Measurements from ENCODE around the gene RNF214.

The RNF214 gene

DNA sequence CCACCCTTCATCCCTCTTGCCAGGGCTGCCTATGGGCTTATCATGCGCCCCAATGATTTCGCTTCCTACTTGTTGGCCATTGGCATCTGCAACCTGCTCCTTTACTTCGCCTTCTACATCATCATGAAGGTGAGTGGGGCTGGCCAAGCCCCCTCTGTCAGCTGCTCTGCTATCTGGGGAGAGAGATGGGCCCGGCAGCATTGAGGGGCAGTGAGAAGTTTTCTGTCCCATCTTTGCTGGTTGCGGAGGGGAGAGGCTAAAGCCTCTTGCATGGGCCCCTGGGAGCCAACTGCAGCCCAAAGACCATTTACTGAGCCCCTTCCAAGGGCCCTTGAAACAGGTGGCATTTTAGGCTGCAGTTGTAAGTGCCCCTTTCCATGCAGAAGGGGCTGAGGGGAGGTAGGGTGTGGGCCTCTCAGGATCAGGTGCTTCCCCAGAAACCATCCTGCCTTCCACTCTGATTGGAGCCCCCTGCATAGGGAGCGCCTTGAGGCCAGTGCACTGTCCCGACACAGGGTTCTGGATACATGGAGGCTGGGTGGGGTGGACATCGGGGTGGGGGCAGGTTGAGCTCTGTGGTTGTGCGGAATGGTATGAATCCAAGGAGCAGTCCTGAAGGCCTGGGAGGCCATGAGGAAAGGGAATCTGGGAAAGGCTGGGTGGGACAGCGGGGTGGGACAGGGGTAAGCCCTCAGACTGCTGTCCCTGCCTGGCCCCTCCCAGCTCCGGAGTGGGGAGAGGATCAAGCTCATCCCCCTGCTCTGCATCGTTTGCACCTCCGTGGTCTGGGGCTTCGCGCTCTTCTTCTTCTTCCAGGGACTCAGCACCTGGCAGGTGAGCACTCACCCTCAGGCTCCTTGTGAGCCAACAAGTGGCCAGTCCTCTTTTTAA, 39.1 kb upstream of the RNF214 start:
- Mint-ChIP-seq H3K4me1 (ENCODE audit: low read depth) (peaks cover 2% of the 10 kb centered on the region), H3K36me3 (ENCODE audit: low read depth) (peaks cover 7% of the 10 kb centered on the region)

DNA sequence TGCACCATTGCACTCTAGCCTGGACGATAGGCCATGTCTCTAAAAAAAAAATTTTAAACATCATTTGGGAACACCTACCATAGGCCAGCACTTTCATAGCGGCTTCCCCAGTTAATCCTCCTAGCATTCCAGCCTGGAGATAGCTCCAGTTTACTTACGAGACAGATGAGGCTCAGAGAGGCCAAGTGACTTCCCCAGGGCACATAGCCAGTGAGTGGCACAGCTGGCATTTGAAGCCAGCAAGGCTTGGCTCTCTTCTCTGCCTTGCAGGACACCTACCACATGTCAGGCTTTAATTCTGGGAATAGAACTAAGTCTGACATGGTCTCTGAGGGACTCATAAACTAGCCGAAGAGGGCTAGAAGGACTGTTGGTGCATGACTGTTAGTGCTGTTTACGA, 38.2 kb upstream of the RNF214 start:
- Mint-ChIP-seq H3K4me3 (no peak overlapping the region), H3K4me1 (ENCODE audit: low read depth) (peaks cover 2% of the 10 kb centered on the region), H3K36me3 (ENCODE audit: low read depth) (peaks cover 7% of the 10 kb centered on the region), H3K27me3 (ENCODE audit: low read depth) (no peaks in the 10 kb centered on the region), H3K27ac (no peak overlapping the region), H3K9me3 (no peaks in the 10 kb centered on the region)

More for the DNA sequence above, 39.1 kb upstream of the RNF214 start:
- no peak overlapping the region for H3K4me3 Mint-ChIP-seq
- H3K27me3 Mint-ChIP-seq (ENCODE audit: low read depth), result no peaks in the 10 kb centered on the region
- H3K9me3 Mint-ChIP-seq, result no peaks in the 10 kb centered on the region
- H3K27ac Mint-ChIP-seq, result peak overlapping the region; percentile 13

DNA sequence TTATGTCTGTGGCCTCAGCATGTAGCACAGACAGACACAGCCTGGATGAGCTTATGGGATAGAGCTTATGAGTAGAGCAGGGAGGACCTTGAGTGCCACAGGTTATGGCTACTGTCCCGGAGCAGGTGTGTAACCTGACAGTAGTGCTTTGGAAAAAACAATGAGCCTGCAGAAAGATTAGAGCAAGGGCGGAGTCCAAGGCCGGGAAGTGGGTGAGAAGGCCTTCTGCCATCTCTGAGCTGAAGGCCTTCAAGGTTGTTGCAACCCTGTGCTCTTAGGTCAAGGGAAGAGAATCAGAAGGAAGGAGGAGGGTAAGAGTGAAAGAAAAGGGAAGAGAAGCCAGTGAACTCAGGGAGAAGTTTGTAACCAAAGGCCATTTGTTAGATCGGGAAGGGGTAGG, 37.2 kb upstream of the RNF214 start:
- Mint-ChIP-seq H3K36me3 (ENCODE audit: low read depth) (peaks cover 7% of the 10 kb centered on the region), H3K4me3 (no peak overlapping the region), H3K27me3 (ENCODE audit: low read depth) (no peaks in the 10 kb centered on the region), H3K9me3 (no peaks in the 10 kb centered on the region), H3K27ac (peak overlapping the region; percentile 8), H3K4me1 (ENCODE audit: low read depth) (peaks cover 2% of the 10 kb centered on the region)

DNA sequence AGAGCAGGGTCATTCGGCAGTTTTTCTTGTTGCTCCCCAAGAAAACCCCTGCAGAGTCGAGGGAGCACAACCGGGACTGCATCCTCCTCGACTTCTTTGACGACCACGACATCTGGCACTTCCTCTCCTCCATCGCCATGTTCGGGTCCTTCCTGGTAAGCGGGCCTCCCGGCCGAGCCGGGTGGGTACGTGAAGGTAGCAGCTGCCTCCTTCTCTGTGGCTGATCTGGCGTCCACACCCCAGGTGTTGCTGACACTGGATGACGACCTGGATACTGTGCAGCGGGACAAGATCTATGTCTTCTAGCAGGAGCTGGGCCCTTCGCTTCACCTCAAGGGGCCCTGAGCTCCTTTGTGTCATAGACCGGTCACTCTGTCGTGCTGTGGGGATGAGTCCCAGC, 36.7 kb upstream of the RNF214 start:
- no peak overlapping the region for H3K4me3 Mint-ChIP-seq
- peaks cover 3% of the 10 kb centered on the region for H3K36me3 Mint-ChIP-seq (ENCODE audit: low read depth)
- no peak overlapping the region for H3K27ac Mint-ChIP-seq
- no peaks in the 10 kb centered on the region for H3K27me3 Mint-ChIP-seq (ENCODE audit: low read depth)
- peaks cover 2% of the 10 kb centered on the region for H3K4me1 Mint-ChIP-seq (ENCODE audit: low read depth)
- H3K9me3 Mint-ChIP-seq, result no peaks in the 10 kb centered on the region

DNA sequence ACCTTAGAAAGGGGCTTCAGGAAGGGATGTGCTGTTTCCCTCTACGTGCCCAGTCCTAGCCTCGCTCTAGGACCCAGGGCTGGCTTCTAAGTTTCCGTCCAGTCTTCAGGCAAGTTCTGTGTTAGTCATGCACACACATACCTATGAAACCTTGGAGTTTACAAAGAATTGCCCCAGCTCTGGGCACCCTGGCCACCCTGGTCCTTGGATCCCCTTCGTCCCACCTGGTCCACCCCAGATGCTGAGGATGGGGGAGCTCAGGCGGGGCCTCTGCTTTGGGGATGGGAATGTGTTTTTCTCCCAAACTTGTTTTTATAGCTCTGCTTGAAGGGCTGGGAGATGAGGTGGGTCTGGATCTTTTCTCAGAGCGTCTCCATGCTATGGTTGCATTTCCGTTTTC, 35.5 kb upstream of the RNF214 start:
- Mint-ChIP-seq H3K4me1 (ENCODE audit: low read depth) (peaks cover 2% of the 10 kb centered on the region), H3K9me3 (no peaks in the 10 kb centered on the region), H3K4me3 (no peak overlapping the region), H3K27ac (no peak overlapping the region), H3K36me3 (ENCODE audit: low read depth) (peaks cover 2% of the 10 kb centered on the region), H3K27me3 (ENCODE audit: low read depth) (no peaks in the 10 kb centered on the region)

DNA sequence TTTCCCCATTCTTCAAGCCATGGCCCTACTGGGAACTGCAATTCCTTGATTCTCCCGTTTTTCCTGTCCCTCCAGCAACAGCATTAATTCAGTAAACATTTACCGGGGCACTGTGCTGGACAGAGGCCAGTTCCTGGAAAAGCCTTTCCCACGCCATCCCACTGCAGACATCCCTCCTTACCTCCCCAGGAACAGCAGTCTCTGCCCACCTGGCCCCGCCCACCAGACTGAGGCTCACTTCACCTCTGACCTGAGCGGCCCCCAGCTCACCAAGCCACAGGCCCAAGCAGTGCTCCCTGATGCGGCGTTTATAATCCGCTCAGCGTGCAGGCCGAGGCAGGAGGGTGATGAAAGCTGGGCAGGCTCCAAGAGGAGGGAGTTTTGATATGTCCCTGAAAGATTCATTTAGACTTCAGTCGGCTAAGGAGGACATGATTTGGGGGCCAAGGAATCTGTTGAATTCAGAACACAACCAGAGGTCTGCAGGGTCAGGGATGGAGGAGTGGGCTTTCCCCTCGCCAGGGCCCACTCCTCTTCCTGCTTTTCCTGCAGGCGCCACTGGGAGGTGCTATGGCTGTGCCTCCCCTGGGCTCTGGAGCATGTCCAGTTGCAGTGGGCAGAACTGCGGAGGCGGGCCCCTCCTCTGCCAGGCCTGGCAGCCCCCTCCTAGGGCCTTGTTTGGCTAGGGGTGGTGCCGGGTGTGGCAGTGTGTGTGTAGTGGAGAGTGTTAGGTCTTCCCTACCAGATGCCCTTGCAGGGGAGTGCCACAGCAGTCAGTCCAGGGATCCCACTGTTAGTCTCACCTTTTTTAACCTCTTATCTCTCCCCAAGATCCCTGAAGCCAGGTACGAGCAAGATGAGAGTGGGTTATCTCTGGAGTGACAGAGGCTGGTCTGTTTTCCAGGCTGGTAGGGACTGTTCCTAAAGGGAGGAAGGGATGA, 34.7 kb upstream of the RNF214 start:
- Mint-ChIP-seq H3K27me3 (ENCODE audit: low read depth) (no peaks in the 10 kb centered on the region), H3K27ac (no peak overlapping the region), H3K9me3 (no peaks in the 10 kb centered on the region), H3K4me3 (no peak overlapping the region), H3K4me1 (ENCODE audit: low read depth) (peaks cover 2% of the 10 kb centered on the region), H3K36me3 (ENCODE audit: low read depth) (peaks cover 2% of the 10 kb centered on the region)

DNA sequence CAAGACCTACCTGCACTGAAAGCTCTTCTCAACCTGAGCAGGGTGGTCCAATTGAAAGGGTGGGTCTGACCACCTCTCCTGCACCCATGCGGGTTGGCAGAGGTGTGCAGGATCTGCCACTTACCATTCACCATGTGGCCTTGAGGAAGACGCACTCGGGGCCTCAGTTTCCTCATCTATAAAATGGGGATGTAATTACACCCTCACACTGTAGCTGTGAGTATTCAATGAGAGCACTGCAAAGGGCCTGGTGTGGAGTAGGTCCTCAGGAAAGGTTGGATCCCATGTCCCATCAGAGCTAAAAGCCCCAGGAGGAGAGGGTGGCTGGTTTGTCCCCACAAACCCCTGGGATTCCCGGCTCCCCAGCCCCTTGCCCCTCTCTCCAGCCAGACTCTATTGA, 33.9 kb upstream of the RNF214 start:
- Mint-ChIP-seq H3K36me3 (ENCODE audit: low read depth) (peaks cover 2% of the 10 kb centered on the region), H3K4me3 (no peak overlapping the region), H3K27me3 (ENCODE audit: low read depth) (no peaks in the 10 kb centered on the region), H3K27ac (no peak overlapping the region), H3K4me1 (ENCODE audit: low read depth) (no peaks in the 10 kb centered on the region), H3K9me3 (no peaks in the 10 kb centered on the region)

DNA sequence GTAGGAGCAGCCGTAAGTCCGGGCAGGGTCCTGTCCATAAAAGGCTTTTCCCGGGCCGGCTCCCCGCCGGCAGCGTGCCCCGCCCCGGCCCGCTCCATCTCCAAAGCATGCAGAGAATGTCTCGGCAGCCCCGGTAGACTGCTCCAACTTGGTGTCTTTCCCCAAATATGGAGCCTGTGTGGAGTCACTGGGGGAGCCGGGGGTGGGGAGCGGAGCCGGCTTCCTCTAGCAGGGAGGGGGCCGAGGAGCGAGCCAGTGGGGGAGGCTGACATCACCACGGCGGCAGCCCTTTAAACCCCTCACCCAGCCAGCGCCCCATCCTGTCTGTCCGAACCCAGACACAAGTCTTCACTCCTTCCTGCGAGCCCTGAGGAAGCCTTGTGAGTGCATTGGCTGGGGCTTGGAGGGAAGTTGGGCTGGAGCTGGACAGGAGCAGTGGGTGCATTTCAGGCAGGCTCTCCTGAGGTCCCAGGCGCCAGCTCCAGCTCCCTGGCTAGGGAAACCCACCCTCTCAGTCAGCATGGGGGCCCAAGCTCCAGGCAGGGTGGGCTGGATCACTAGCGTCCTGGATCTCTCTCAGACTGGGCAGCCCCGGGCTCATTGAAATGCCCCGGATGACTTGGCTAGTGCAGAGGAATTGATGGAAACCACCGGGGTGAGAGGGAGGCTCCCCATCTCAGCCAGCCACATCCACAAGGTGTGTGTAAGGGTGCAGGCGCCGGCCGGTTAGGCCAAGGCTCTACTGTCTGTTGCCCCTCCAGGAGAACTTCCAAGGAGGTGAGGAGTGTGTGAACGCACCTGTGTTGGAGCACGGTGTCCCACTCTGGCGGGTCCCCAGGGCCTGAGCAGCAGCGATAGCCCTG, 33.2 kb upstream of the RNF214 start, which contains the start of gene TAGLN:
TSS of gene TAGLN (plus strand) at position 318 of the 863 bp plus-strand sequence. CDS start 3,644 bp downstream, outside the sequence.
- Mint-ChIP-seq H3K27ac (no peak within 1 kb of the TSS), H3K27me3 (ENCODE audit: low read depth) (no peaks in the 10 kb centered on the region), H3K36me3 (ENCODE audit: low read depth) (peaks cover 7% of the 10 kb centered on the region), H3K9me3 (no peaks in the 10 kb centered on the region), H3K4me3 (no peak within 1 kb of the TSS), H3K4me1 (ENCODE audit: low read depth) (no peaks in the 10 kb centered on the region)

DNA sequence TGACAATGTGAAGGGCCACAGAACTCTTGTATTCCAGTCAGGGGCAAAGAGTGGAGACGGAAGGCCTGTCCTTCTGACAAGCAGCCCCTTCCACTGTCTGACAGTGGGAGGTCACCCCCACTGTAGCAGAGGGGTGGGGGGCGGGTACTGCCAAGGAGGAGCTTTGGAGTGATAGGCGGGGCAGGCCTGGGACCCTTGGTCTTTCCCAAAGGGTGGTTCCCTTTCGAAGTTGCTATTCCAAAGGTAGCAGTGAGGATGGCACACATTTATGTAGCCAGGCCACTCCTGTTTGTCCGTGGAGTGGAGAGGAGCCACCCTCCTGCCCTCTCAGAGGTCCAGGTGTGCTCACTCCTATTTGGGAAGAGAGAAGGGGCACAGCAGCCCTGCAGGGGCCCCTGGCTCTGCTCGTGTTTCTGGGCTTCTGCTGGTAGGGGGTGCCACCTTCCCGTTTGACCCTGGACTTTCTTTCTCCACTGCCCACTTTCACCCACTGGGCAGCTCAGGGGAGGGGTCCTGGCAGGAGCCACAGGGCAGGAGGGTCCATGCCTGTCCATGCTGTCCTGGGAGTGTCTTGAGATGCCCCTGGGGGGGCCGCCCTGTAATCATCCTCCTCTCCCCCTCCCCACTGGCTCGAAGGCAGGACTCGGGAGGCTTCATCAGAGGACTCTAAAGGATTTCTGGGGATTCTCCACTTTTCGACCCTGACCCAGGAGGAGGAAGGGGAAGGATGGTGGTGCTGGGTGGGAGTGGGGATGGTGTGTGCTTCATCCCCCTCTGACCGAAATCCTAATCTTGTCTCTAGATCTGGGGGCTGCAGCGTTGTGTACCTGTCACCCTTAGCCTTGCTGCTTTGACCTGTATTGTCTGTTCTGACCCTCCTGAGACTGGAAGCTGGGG, 32.3 kb upstream of the RNF214 start:
- no peaks in the 10 kb centered on the region for H3K27me3 Mint-ChIP-seq (ENCODE audit: low read depth)

DNA sequence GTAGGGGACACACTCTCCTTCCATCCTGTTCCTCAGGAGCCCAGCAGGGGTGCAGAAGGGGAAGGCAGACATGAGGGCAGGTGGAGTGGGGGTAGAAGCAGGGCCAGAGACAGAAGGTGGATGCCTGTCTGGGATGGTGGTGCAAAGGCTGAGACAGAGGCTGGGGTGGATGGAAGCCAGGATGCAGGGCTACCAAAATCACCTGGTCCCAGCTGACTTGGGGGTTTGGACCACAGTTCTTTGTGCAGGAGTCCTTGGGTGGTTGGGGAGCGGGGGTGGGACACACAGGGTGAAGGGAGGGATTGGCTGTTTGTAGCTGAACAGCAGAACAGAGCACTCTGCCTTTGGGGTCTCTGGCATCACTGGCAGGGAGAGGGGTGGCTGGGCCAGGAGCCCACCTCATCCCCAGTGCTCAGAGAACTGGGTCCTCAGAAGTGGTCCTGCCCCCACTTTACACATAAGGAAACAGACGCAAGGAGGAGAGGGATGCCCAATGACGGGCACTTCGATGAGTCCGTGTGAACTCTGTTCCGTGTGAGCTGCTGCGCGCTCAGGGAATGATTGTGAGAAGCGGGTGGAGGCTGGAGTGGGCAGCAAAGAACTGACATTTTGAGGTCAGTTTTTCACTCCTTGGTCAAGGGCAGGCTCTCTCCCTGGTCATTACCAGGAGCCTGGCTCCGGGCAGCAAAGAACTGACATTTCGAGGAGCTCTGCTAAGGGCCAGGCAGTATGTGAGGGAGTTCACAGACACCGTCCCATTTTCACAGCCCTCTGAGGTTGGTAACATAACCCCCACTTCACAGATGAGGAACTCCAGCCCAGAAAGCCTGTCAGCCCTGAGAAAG, 31.4 kb upstream of the RNF214 start:
- no peaks in the 10 kb centered on the region for H3K4me1 Mint-ChIP-seq (ENCODE audit: low read depth)
- H3K27me3 Mint-ChIP-seq (ENCODE audit: low read depth), result no peaks in the 10 kb centered on the region
- no peaks in the 10 kb centered on the region for H3K9me3 Mint-ChIP-seq
- H3K36me3 Mint-ChIP-seq (ENCODE audit: low read depth), result peaks cover 18% of the 10 kb centered on the region
- H3K4me3 Mint-ChIP-seq, result no peak overlapping the region
- H3K27ac Mint-ChIP-seq, result no peak overlapping the region

More for the DNA sequence above, 32.3 kb upstream of the RNF214 start:
- Mint-ChIP-seq H3K4me1 (ENCODE audit: low read depth) (no peaks in the 10 kb centered on the region), H3K27ac (no peak overlapping the region), H3K36me3 (ENCODE audit: low read depth) (peaks cover 13% of the 10 kb centered on the region), H3K4me3 (no peak overlapping the region), H3K9me3 (no peaks in the 10 kb centered on the region)

DNA sequence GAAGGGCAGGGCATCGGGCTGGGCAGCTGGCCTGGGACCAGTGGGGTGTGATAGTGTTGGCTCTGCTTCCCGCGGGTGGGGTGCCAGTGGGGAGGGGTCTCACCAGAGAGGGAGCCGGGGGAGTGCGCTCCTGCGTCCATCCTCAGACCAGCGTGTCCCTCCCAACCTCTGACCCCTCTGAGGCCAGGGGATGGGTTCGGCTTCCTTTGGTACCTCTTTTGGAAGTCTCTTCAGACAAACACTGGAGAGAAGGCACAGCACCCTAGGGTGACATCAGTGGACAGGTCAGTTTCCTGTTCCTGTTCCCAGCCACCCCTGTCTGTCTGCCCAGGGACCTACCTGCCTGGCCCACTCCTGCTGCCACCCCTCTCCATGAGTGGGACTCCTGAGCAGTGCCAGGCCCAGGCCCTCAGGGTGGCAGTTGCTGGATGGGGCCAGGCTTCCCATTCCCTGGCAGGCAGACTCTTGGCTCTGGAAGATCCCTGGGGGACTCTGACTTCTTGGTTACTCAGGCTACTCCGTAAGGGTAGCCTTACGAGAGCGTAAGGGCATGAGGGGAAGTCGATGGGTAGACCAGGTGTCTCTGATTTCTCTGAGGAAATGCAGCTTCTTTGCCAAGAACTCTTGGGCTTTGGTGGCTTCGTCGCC, 30.7 kb upstream of the RNF214 start:
- H3K36me3 Mint-ChIP-seq (ENCODE audit: low read depth), result peaks cover 16% of the 10 kb centered on the region
- H3K4me1 Mint-ChIP-seq (ENCODE audit: low read depth), result no peaks in the 10 kb centered on the region
- H3K27ac Mint-ChIP-seq, result no peak overlapping the region
- H3K9me3 Mint-ChIP-seq, result no peaks in the 10 kb centered on the region
- no peak overlapping the region for H3K4me3 Mint-ChIP-seq
- no peaks in the 10 kb centered on the region for H3K27me3 Mint-ChIP-seq (ENCODE audit: low read depth)

DNA sequence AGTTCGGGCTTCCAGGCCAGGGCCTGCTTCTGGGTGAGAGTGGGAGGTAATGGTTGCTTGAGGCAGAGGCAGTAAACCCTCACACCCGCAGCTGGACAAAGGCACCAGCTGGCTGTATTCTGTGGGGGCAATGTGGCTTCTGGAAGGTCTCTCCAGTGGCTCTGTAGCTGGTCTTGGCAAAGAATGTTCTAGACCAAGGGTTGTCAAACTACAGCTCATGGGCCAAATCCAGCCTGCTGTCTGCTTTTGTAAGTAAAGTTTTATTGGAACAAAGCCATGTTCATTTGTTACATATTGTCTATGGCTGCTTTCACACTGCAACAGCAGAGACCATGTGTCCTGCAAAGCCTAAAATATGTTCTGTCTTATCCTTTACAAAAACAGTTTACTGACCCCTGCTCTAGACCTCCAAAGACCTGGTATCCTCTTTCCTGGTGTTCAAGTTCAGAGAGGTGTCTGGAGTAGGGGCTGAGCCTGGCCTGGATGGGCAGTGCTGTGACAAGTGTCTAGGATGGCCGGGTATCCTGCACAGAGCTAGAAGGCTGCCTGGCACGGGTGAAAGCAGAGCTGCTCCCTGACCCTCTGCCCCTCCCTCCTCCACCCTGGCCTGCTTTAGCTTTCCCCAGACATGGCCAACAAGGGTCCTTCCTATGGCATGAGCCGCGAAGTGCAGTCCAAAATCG, 29.9 kb upstream of the RNF214 start:
- no peaks in the 10 kb centered on the region for H3K9me3 Mint-ChIP-seq
- no peak overlapping the region for H3K4me3 Mint-ChIP-seq
- no peaks in the 10 kb centered on the region for H3K27me3 Mint-ChIP-seq (ENCODE audit: low read depth)
- no peak overlapping the region for H3K27ac Mint-ChIP-seq
- peaks cover 16% of the 10 kb centered on the region for H3K36me3 Mint-ChIP-seq (ENCODE audit: low read depth)
- H3K4me1 Mint-ChIP-seq (ENCODE audit: low read depth), result no peaks in the 10 kb centered on the region

Data from T-helper 1 cell treated with Interleukin-12 subunit alpha and Interleukin-12 subunit beta and Interleukin-4 antibody, amounts not matched to agents 30 μg/mL and 1 μg/mL, for 36 hours (primary cell).